SH-SY5Y (cell line): ENCODE data around the gene ZBTB5.

ENCODE experiments used
- GATA2 ChIP-seq: IDR thresholded peaks from 2 replicates; pipeline ENCODE4 v1.6.1; 2011; ENCODE audit warnings: mild to moderate bottlenecking, low read depth, low read length
- GATA3 ChIP-seq: IDR thresholded peaks from 2 replicates; pipeline ENCODE4 v1.6.1; 2011; ENCODE audit warnings: low read depth, mild to moderate bottlenecking, low read length, moderate library complexity

Gene ZBTB5

DNA sequence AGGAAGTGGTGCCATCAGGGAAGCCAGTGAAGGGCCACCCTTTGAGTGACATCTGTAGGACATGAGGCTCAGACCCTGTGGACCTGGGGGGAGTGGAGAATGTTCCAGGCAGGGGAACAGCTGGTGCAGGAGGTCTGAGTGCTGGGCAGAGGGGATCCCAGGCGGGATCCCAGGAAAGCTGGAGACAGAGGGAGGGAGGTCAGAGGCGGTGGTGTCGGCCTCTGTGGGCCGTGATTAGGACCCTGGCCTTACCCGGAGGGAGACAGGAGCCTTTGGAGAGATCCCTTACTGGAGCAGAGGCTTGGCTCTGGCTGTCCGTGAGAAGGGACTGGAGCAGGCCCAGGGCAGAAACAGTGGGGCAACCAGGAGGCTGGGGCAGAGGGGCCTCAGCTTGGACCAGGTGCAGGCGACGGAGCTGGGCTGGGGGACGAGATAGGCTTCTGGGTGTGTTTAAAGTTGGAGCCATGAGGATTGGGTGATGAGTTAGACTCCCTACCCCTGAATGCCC is 54.8 kb downstream of the ZBTB5 start:
- TF ChIP-seq GATA2 (no peak), GATA3 (no peak)

DNA sequence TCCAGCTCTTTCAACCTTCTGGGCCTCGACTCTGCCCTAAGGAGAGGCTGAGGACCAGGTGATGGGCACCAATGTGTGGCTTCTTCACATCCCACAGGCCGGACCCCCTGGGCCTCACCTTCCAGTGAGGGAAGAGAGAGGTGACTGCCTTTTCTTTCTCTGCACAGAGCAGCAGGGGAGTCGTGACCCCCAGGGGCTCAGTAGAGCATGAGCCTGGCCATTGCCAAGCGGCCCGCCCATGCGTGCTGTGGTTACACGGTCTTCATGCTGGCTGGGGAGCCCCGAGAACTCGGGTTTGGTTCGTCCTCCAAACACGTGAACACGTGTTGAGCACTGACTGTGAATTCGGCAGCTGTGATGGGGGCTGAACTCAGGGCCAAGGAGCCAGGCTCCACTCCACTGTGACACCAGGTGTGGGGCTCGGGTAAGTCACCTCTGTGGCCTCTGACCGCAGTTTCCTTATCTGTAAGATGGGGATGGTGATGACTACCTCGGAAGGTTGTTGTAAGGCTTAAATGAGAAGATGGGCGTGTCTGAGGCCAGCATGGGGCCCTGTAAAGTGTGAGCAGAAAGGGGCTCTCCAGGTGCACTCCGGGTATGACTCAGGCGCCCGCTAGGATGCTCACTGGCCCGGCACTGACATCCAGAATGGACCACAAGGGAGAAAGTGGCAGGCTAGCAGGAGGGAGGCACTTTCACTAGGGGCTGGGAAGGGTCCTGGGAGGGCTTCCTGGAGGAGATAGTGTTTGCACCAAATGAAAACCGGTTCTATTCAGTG is 56.1 kb downstream of the ZBTB5 start:
- TF ChIP-seq GATA3: no peak
- TF ChIP-seq GATA2: no peak

GRCh38 chr9:37407468-37407867 is 57.8 kb downstream of the ZBTB5 start:
- TF ChIP-seq GATA2: no peak
- TF ChIP-seq GATA3: no peak

DNA sequence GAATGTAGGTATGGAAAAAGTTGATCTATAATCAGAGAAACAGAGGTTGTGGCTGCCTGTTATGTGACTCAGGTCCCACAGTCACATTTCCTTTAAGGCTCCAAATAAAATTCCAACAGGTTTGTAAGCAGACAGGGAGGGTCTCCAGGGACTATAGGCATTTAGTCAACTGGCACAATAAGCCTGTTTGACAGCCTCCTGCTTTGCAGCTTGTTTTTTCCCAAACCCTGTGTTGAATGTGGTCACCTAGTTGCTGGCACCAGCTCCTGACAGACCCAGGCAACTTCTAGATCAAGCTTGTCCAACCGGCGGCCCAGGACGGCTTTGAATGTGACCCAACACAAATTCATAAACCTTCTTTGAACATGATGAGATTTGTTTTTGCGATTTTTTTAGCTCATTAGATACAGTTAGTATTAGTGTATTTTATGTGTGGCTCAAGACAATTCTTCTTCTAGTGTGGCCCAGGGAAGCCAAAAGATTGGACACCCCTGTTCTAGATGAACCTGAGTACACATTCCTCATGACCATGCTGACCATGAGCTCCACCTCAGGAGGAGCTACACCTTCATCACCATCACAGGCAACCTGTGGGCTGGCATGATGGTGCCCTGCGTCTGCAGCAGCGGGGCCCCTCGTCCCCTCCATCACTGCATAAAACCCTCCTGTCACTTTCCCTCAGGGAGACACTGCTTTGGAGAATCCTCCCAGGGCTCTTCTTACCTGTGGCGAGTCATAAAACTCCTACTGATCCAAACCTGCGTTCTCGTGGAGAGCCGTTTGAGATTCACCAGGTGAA is 58.4 kb downstream of the ZBTB5 start:
- TF ChIP-seq GATA2 (no peak), GATA3 (no peak)

GRCh38 chr9:37405764-37406380 is 59.4 kb downstream of the ZBTB5 start:
- TF ChIP-seq GATA3 (no peak), GATA2 (no peak)

DNA sequence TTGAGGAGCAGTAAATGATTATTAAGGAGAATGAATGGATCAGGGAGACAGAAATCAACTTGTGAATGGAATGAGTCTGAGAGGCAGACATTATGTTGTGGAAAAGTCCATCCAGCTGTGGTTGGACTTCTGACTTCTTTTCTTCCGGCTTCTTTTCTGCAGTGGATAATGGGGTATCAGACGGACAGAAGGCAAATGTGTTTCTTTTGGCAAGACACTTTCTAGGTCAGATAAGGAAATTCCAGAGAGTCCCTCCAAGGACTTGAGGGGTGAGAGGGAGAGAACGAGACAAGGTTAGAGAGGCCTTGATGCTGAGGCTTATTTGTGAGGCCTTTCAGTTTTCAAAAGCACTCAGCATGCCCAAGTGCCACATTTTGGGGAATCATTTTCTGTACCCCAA is 59.9 kb downstream of the ZBTB5 start:
- TF ChIP-seq GATA3 (no peak), GATA2 (no peak)

GRCh38 chr9:37404590-37404989 is 60.7 kb downstream of the ZBTB5 start:
- TF ChIP-seq GATA2: no peak
- no peak for TF ChIP-seq GATA3

DNA sequence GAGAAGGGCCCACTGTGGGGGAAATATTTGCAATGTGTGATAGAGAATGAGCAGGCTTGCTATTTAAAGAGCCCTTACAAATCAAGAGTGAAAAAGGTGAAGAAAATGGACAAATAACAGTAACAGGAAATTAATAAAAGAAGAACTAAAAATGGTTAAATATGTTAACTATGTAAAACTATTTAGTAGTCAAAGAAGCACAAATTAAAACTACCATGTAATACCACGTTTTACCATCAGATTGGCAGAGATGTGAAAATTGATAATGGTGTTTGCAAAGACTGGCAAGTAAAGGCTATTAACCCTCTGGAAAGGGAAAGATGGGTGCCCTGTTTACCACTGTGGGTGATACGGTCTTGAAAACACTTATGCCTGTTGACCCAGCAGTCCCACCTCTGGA is 65.9 kb downstream of the ZBTB5 start:
- no peak for TF ChIP-seq GATA2
- no peak for TF ChIP-seq GATA3

GRCh38 chr9:37398464-37399025 is 66.7 kb downstream of the ZBTB5 start:
- no peak for TF ChIP-seq GATA2

- TF ChIP-seq GATA3 (no peak), GATA2 (no peak)
These were observed 69.6 kb downstream of the ZBTB5 start for GRCh38 chr9:37395663-37396062.

- TF ChIP-seq GATA3 (no peak), GATA2 (no peak)
These were observed 70.0 kb downstream of the ZBTB5 start for GRCh38 chr9:37395229-37395628.

DNA sequence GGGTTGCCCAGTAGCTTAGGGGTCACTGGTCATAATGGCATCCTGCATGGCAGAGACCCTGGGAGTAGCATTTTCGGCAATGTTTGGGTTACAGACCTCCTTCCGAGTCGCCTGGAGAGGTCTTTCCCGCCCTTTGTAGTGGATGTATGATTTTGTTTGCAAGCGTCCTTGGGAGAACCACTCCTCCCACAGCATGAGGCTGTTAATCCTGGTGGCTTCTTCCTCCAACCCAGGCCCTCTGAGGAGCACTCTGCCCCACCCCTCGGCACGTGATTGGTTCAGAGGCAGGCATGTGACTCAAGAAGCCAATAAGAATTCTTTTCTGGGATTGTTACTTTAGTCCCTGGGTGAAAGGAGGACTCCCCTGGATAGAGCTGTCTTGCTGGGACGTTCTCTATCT is 73.0 kb downstream of the ZBTB5 start:
- TF ChIP-seq GATA2: no peak
- TF ChIP-seq GATA3: no peak

DNA sequence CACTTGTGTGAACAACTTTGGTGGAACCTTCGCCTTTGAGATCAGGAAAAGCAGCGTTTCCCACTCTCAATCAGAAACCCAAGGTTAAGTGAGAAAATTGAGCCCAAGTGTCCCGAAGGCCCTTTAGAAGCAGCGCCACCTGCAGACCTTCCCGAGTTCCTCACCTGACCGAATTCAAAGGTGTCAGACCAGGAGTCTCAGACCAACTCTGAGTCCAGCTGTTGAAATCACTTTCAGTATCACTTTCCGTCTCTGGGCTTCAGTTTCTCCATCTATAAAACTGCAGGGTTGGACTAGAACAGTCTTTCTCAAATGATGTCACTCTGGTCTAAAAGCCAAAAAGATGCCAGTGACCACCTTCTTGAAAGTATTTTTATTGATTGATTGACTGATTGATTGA is 74.5 kb downstream of the ZBTB5 start:
- no peak for TF ChIP-seq GATA3
- no peak for TF ChIP-seq GATA2
